GM12891 (cell line): ENCODE measurements around the gene CLTCL1.

Experiments
- POLR2A ChIP-seq: IDR thresholded peaks from 2 replicates; pipeline ENCODE4 v1.6.1; 2011; ENCODE audit warnings: low read depth, low read length, control low read depth
- POLR2AphosphoS5 ChIP-seq: IDR thresholded peaks from 2 replicates; pipeline ENCODE4 v1.6.1; 2011; ENCODE audit warnings: low read depth, low read length, control low read depth

DNA sequence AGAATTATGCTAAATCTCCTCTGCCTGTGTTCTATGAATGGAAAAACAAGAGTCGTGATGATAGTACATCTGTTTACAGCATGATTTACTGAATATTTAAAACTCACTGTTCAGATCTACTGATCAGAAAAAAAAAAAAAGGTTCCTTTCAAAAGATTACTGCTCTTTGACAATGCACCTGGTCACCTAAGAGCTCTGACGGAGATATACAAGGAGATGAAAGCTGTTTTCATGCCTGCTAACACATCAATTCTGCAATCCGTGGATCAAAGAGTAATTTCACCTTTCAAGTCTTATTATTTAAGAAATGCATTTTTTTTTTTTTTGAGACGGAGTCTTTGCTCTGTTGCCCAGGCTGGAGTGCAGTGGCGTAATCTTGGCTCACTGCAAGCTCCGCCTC lies 30.7 kb downstream of the CLTCL1 start:
- TF ChIP-seq POLR2AphosphoS5 (no peak), POLR2A (no peak)
